GM18499 (cell line): ENCODE measurements around the gene SLC25A22.
A peak's percentile ranks its signal among the peaks of the same experiment; 100 is the strongest.

ENCODE experiments used
- ATAC-seq: cut with Tn5 transposase; IDR thresholded peaks from one replicate; pipeline ENCODE4 v1.9.1; 2021; ENCODE audit warnings: moderate number of reproducible peaks; ENCODE audit not compliant: insufficient read depth, unreplicated experiment

Gene SLC25A22

DNA sequence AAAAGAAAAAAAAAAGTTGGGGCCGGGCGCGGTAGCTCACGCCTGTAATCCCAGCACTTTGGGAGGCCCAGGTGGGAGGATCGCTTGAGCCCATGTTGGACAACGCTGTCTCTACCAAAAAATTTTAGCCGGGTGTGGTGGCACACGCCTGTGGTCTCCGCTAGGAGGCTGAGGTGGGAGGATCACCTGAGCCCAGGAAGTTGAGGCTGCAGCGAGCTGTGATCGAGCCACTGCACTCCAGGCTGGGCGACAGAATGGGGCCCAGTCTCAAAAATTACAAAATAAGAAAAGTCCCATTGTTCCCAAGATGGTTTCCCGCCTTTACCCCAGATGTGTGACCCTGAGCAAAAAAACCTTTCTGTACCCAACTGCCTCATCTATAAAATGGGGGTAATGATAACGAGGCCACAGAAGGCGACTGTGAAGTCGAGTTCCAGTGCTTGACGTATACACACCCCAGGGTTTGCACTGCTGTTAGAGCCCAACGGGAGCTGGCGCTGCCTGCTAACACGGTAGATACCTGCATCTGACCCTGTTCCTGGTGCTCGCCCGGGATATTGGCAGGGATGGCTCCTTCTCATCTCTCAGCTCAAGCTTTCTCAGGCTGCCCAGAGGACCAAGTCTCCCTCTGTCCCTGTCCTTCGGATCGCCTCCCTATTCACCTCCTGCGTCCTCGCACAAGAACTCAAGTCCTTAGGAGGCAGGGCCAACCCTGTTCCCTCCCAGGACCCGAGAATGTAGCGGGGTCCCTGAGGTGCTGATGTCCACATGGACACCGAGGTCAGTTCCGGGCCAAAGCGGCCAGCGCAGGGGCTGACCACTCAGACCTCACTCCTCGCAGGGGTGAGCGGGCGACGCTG is 10.6 kb upstream of the SLC25A22 start:
- peak; percentile 0 for ATAC-seq

- ATAC-seq = no peak
These were observed 6.5 kb upstream of the SLC25A22 start for GRCh38 chr11:804599-804964.

GRCh38 chr11:803770-804598 is 5.9 kb upstream of the SLC25A22 start:
- no peak for ATAC-seq

DNA sequence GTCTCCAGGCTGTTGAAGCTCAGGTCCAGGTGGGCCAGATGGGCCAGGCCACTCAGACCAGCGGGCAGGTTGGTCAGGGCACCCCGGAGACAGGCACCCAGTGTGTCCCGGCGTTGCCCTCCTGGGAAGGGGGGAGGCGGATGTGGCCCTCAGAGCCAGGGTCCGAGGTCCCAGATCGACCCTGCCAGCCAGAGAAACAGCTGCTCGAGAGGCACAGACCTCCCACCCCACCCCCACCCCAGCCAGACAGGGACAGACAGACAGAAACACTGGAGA is 5.3 kb upstream of the SLC25A22 start:
- ATAC-seq = no peak

GRCh38 chr11:802693-803466 is 4.8 kb upstream of the SLC25A22 start:
- no peak for ATAC-seq

DNA sequence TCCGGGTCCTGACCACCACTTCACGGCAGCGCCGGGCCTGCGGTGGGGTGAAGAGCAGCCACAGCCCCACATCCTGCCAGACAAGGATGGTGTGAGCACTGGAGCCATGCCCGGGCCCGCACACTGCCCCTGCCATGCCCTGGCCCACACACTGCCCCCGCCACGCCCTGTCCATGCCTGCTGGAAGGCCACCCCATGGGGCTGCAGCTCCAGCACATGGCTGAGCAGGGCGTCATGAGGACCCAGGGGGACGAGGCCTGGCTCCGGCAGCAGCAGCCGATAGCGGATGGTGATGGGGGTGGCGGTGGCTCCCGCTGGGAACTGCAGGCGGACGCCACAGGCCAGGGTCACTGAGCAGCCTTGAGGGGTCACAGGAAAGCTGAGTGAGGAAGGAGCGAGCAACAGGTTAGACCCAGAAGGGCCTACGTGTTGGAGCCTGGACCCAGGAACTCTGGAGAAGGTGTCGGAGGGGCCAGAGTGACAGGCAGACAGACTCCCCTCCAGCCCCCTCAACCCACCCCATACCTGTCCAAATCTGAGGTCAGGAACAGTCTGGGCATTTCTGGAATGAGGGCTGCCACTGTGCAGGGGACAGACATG is 4.0 kb upstream of the SLC25A22 start:
- ATAC-seq = no peak

GRCh38 chr11:801097-801780 is 3.2 kb upstream of the SLC25A22 start:
- ATAC-seq = no peak

- no peak for ATAC-seq
These were observed 2.4 kb upstream of the SLC25A22 start for GRCh38 chr11:800473-800872.

DNA sequence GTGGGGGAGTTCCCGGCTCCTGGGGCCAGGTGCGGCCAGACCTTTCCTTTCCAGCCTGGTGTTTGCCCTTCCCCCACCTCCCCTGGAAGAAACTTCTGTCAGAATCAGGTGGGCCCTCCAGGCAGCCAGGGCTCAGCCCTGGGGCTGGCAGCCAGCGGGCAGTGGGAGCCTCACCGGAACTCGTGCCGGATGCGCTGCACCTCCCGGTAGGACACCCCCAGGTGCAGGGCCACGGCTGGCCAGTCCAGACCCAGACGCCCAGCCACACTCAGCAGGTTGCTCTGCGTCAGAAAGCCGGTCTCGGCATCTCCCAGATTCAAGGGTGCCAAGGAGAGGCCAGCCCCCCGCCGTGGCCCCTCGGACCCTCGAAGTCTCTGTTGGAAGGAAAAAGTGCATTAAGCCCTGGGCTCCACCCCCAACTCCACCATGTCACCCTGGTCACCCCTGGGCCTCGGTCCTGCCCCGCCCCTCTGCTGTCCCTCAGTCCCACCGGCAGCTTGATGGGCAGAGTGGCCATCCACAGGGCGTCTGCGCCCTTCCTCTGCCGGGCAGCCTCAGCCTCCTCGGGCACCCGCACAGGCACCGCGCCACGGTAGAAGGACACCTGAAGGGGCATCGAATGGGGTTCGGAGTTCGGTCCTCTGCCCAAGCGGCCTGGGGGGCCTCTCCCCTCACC is 1.7 kb upstream of the SLC25A22 start:
- ATAC-seq = no peak

GRCh38 chr11:797296-798092 is 587 bp downstream of the SLC25A22 start:
- no peak for ATAC-seq

- ATAC-seq = no peak
These were observed 1.4 kb downstream of the SLC25A22 start for GRCh38 chr11:796565-797295.

DNA sequence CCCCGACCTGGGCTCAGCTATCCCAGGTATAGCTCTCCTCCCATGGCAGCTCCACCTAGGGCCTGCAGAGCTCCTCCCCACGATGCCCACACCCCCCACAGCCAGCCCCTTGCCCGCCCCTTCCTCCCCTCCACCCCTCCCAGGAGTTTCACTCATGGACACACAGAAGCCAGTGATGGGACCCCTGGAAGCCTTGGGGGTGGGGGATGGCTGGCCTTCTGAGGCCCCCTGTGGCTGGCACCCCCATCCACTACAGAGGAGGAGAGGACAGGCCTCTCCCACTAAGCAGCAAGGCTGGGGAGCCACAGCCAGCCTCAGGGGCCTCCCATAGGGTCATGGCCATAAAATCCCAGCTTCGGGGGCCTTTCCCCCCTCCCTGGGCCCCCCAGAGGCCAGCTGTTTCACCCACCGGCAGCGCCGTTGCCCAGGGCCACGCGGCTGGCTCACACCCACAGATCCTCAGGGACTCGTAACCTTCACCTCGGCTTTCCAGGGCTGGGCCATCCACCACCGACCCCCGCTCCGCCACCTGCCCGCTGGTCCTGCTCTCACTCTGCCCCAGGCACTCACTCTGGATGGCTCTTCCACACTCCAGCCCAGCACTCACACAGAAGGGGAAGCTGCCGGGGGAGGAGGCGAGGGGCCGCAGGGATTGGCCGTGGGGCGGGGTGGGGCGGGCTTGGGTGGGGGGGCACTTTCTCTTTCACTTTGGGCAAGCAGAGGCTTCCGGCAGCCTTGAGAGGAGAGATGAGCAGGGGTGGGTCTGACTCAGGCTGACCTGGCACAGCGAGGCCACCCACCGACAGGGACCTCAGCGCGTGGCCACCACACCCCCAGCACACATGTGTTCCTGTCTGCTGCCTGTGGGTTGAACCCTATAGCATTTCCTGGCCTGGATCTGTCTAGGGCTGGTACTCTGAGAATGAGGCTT is 2.2 kb downstream of the SLC25A22 start:
- ATAC-seq = no peak

DNA sequence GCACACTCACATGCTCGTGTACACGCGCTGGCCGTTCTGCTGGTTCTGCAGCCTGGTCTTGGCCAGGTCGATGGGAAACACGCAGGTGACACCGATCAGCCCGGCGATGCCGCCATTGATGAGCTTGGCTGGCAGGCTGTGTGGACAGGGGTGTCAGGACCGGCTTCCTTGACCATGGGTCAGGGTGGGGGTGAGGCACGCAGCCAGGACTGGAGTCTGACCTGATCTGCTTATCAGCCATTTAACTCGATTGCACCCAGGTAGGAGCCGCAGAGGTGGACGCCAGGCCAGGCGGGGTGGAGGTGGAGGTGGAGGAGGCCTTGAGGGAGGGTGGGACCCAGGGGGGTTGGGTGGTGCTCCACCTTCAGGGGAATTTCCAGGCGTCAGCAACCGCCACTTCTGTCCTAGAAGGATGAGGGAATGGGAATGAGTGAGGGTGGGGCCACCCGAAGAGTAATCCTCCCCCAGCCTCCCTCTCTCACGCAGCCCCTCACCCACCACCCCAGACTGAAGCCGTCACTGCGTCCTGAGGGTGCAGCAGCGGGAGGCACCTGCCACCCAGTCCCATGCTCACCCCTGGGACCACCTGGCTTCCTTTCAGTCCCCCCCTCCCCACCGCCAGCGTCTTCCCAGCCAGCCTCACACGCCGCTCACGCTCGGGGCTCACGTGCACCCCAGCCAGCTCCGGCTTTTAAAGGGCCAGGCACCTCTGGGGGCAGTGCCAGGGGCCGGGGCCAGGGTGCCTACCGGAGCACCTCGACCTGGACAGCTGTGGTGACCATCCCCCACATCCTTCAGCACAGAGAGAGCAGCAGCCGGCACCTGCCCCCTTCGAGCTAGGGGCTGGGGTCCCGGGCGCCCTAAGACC is 3.1 kb downstream of the SLC25A22 start:
- ATAC-seq = no peak

- no peak for ATAC-seq
These were observed 3.9 kb downstream of the SLC25A22 start for GRCh38 chr11:794013-794765.

GRCh38 chr11:793556-793955 is 4.5 kb downstream of the SLC25A22 start:
- no peak for ATAC-seq
